GM23338 (cell line): ENCODE results near the gene PDE3B. TPM values are rescaled to one million over a fixed set of nuclear protein-coding genes. Genes with fewer than 3 reads are reported as not detected.

Source experiments
- ATAC-seq: fragments of 200-7000 bp; cut with Tn5 transposase; 3 replicates; pipeline ENCODE4 v1.9.1; 2020
- DNase-seq: peaks from one replicate; pipeline ENCODE4 v3.0.0-alpha.2; 2015; ENCODE audit warnings: low spot score
- H2AFZ ChIP-seq: fragments of 200-600 bp; sonication (generic); 2 replicates; pipeline ENCODE4 v1.8.0; 2016; ENCODE audit warnings: antibody characterized with exemption, mild to moderate bottlenecking, moderate library complexity
- H3F3A ChIP-seq: fragments of 200-600 bp; sonication (generic); replicated peaks from 2 replicates; pipeline ENCODE4 v1.8.0; 2017; ENCODE audit warnings: antibody characterized with exemption, mixed run types, low read depth
- H3K27ac ChIP-seq: fragments of 200-600 bp; sonication (generic); 2 replicates; pipeline ENCODE4 v1.6.1; 2016; ENCODE audit warnings: low read depth
- H3K27me3 ChIP-seq: fragments of 200-600 bp; sonication (generic); 2 replicates; pipeline ENCODE4 v1.8.0; 2016; ENCODE audit warnings: mild to moderate bottlenecking, mixed run types, moderate library complexity; ENCODE audit not compliant: insufficient read depth
- H3K36me3 ChIP-seq: fragments of 200-600 bp; sonication (generic); 2 replicates; pipeline ENCODE4 v1.8.0; 2016; ENCODE audit warnings: mild to moderate bottlenecking; ENCODE audit not compliant: insufficient read depth
- H3K4me1 ChIP-seq: fragments of 200-600 bp; sonication (generic); 2 replicates; pipeline ENCODE4 v1.8.0; 2016; ENCODE audit warnings: mild to moderate bottlenecking, moderate library complexity; ENCODE audit not compliant: insufficient read depth
- H3K4me2 ChIP-seq: fragments of 200-600 bp; sonication (generic); 2 replicates; pipeline ENCODE4 v1.7.1; 2017; ENCODE audit warnings: mixed run types
- H3K4me3 ChIP-seq: fragments of 200-600 bp; sonication (generic); 2 replicates; pipeline ENCODE4 v1.6.1; 2016; ENCODE audit warnings: mixed run types
- H3K79me2 ChIP-seq: fragments of 200-600 bp; sonication (generic); replicated peaks from 2 replicates; pipeline ENCODE4 v1.8.0; 2017; ENCODE audit warnings: mild to moderate bottlenecking; ENCODE audit not compliant: insufficient read depth
- H3K9me2 ChIP-seq: fragments of 200-600 bp; sonication (generic); 2 replicates; pipeline ENCODE4 v1.8.0; 2017; ENCODE audit not compliant: insufficient read depth
- H4K20me1 ChIP-seq: fragments of 200-600 bp; sonication (generic); replicated peaks from 2 replicates; pipeline ENCODE4 v1.8.0; 2017; ENCODE audit warnings: mild to moderate bottlenecking; ENCODE audit not compliant: insufficient read depth
- H3K27ac Mint-ChIP-seq: 2 replicates; pipeline ENCODE4 v1.8.0; 2020; ENCODE audit warnings: inconsistent platforms, mild to moderate bottlenecking, moderate library complexity, mixed read lengths
- H3K27me3 Mint-ChIP-seq: 3 replicates; pipeline ENCODE4 v1.8.0; 2022; ENCODE audit warnings: low read depth, mild to moderate bottlenecking, moderate library complexity, mixed read lengths, inconsistent platforms; ENCODE audit not compliant: insufficient read depth, poor library complexity
- H3K36me3 Mint-ChIP-seq: 3 replicates; pipeline ENCODE4 v1.8.0; 2021; ENCODE audit warnings: low read depth, mild to moderate bottlenecking, inconsistent platforms, moderate library complexity, mixed read lengths
- H3K4me1 Mint-ChIP-seq: 3 replicates; pipeline ENCODE4 v1.8.0; 2020; ENCODE audit warnings: mild to moderate bottlenecking, inconsistent platforms, mixed read lengths
- H3K4me3 Mint-ChIP-seq: 3 replicates; pipeline ENCODE4 v1.8.0; 2021; ENCODE audit warnings: moderate library complexity, mild to moderate bottlenecking, inconsistent platforms, mixed read lengths
- H3K9me3 Mint-ChIP-seq: 3 replicates; pipeline ENCODE4 v1.8.0; 2020; ENCODE audit warnings: moderate library complexity, mild to moderate bottlenecking, inconsistent platforms, mixed read lengths
- CREB1 ChIP-seq: fragments of 250-450 bp; sonication (Bioruptor Pico); IDR thresholded peaks from 2 replicates; pipeline ENCODE4 v1.5.0; 2020; ENCODE audit warnings: low read depth, mild to moderate bottlenecking, moderate library complexity
- CTCF ChIP-seq, 2 experiments: fragments of 200-600 bp in 1 of 2; sonication (generic) in 1 of 2; conservative IDR thresholded peaks; 2 replicates each; pipeline versions ENCODE4 v1.5.1 to v1.6.1; 2016 to 2017; ENCODE audit warnings: antibody characterized with exemption in 2 of 2, low read depth in 2 of 2, mild to moderate bottlenecking in 2 of 2, moderate library complexity in 1 of 2
- ETS1 ChIP-seq: IDR thresholded peaks from 2 replicates; pipeline ENCODE4 v1.6.1; 2016; ENCODE audit warnings: antibody characterized with exemption
- EZH2 ChIP-seq: fragments of 200-600 bp; sonication (generic); IDR thresholded peaks from one replicate; pipeline ENCODE4 v1.8.0; 2017; ENCODE audit warnings: antibody characterized with exemption, mild to moderate bottlenecking, low read depth; ENCODE audit not compliant: unreplicated experiment
- EZH2phosphoT487 ChIP-seq: fragments of 200-600 bp; sonication (generic); IDR thresholded peaks from one replicate; pipeline ENCODE4 v1.8.1; 2018; ENCODE audit warnings: antibody characterized with exemption; ENCODE audit not compliant: unreplicated experiment
- JUNB ChIP-seq: IDR thresholded peaks from one replicate; pipeline ENCODE4 v1.6.1; 2016; ENCODE audit warnings: antibody characterized with exemption; ENCODE audit not compliant: unreplicated experiment
- NANOG ChIP-seq: IDR thresholded peaks from 2 replicates; pipeline ENCODE4 v1.6.1; 2016; ENCODE audit warnings: antibody characterized with exemption, borderline replicate concordance
- POLR2AphosphoS5 ChIP-seq: IDR thresholded peaks from 2 replicates; pipeline ENCODE4 v1.6.1; 2016; ENCODE audit warnings: antibody characterized with exemption, low read depth
- REST ChIP-seq: IDR thresholded peaks from one replicate; pipeline ENCODE4 v1.6.1; 2018; ENCODE audit warnings: antibody characterized with exemption; ENCODE audit not compliant: unreplicated experiment
- STAT1 ChIP-seq: IDR thresholded peaks from one replicate; pipeline ENCODE4 v1.6.1; 2016; ENCODE audit warnings: antibody characterized with exemption; ENCODE audit not compliant: unreplicated experiment
- ZNF114 ChIP-seq: fragments of 250-450 bp; sonication (Bioruptor Pico); IDR thresholded peaks from 2 replicates; pipeline ENCODE4 v1.5.0; 2020; ENCODE audit warnings: mild to moderate bottlenecking, moderate library complexity
- ZNF331 ChIP-seq: fragments of 250-450 bp; sonication (Bioruptor Pico); IDR thresholded peaks from 2 replicates; pipeline ENCODE4 v1.5.0; 2020; ENCODE audit warnings: low read depth, mild to moderate bottlenecking, moderate library complexity
- polyA plus RNA-seq: library from polyadenylated mRNA; unstranded; fragments of >200 nt; fragmentation: Nextera tagmentation; extraction: Ambion mirVana; gene quantifications from 2 replicates; pipeline ENCODE4 v1.2.1, GENCODE V29; 2016
- total RNA-seq: library from RNA; depleted of rRNA; stranded (reverse); fragments of >200 nt; shearing (Covaris generic); gene quantifications from 2 replicates; pipeline ENCODE4 v1.2.3, GENCODE V29; 2014

The PDE3B gene
- total and polyA plus RNA-seq, 2 experiments from 2014 or later, result 4.3 to 21.3 TPM

GRCh38 chr11:14819596-14819995 lies 176.0 kb downstream of the PDE3B start (continued):
- TF ChIP-seq ZNF331 (CRISPR knock-in tag) (no peak), POLR2AphosphoS5 (no peak), EZH2 (no peak), CTCF (conservative IDR thresholded peaks at IDR 0.05; ENCODE audit: low read depth in 2 of 2) (no peak), NANOG (no peak)

- no peaks in the 10 kb centered on the region for H4K20me1 ChIP-seq
- H2AFZ ChIP-seq, result no peak overlapping the region
- Mint-ChIP-seq H3K4me1 (no peaks in the 10 kb centered on the region), H3K4me3 (no peak overlapping the region), H3K36me3 (peaks cover 28% of the 10 kb centered on the region), H3K27me3 (peaks cover 2% of the 10 kb centered on the region), H3K27ac (no peak overlapping the region), H3K9me3 (peaks cover 19% of the 10 kb centered on the region)
- H3F3A ChIP-seq, result no peaks in the 10 kb centered on the region
- H3K4me3 ChIP-seq, result no peak overlapping the region
- H3K27ac ChIP-seq, result no peak overlapping the region
- no peaks in the 10 kb centered on the region; the same call in 1 of the 2 replicates for H3K9me2 ChIP-seq
- H3K27me3 ChIP-seq, result no peaks in the 10 kb centered on the region
- H3K4me2 ChIP-seq, result no peak overlapping the region
- no peaks in the 10 kb centered on the region for H3K4me1 ChIP-seq
- no peak for DNase-seq
- H3K79me2 ChIP-seq, result no peaks in the 10 kb centered on the region
- ATAC-seq, result no peak
- H3K36me3 ChIP-seq, result no peaks in the 10 kb centered on the region
- TF ChIP-seq ETS1 (no peak), ZNF114 (no peak), JUNB (no peak), CTCF (conservative IDR thresholded peaks at IDR 0.05; ENCODE audit: low read depth in 2 of 2) (no peak), STAT1 (no peak), EZH2phosphoT487 (no peak), POLR2AphosphoS5 (no peak), ZNF331 (CRISPR knock-in tag) (no peak), REST (no peak), EZH2 (no peak), CREB1 (no peak), NANOG (no peak)
These were observed 177.4 kb downstream of the PDE3B start for GRCh38 chr11:14821031-14821430.
